ENCODE measurements around the gene NDUFAF8. TPM values are rescaled to one million over a fixed set of nuclear protein-coding genes. Genes with fewer than 3 reads are reported as not detected.

NDUFAF8 gene
- total RNA-seq = 25.6 and 54.6 TPM in 2 replicates

GRCh38 chr17:81238815-81239713, at the start of gene NDUFAF8, which contains the start of gene TEPSIN:
Gene NDUFAF8, plus strand, starts transcription at chr17:81239318. Its CDS starts 46 bp downstream, at chr17:81239364.
Gene TEPSIN, minus strand, starts transcription at chr17:81239055. Its CDS starts 22 bp downstream, at chr17:81239033.

GRCh38 chr17:81222906-81223761, 16.0 kb upstream of the NDUFAF8 start, which contains the start of gene CEP131:
Gene CEP131, minus strand, starts transcription at chr17:81222965. Its CDS starts 2,909 bp downstream, at chr17:81220056.

Other genes starting within 250 kb of the NDUFAF8 start
- 13.7 and 16.0 TPM in 2 replicates for gene CHMP6, start 247.5 kb upstream of the NDUFAF8 start, total RNA-seq
- gene BAIAP2, start 204.2 kb upstream of the NDUFAF8 start, total RNA-seq = 12.6 and 22.0 TPM in 2 replicates
- gene PVALEF, start 73.8 kb upstream of the NDUFAF8 start, total RNA-seq = not detected in 2 replicates
- 0.15 TPM in 1 of 2 replicates, not detected in the other for gene AATK, start 73.1 kb upstream of the NDUFAF8 start, total RNA-seq
- 6.9 and 9.8 TPM in 2 replicates for gene CEP131, start 16.4 kb upstream of the NDUFAF8 start, total RNA-seq
- gene TEPSIN, start 263 bp upstream of the NDUFAF8 start, total RNA-seq = 10.4 and 17.7 TPM in 2 replicates
- 108 and 127 TPM in 2 replicates for gene SLC38A10, start 56.0 kb downstream of the NDUFAF8 start, total RNA-seq
- gene BAHCC1, start 156.1 kb downstream of the NDUFAF8 start, total RNA-seq = 26.9 and 29.2 TPM in 2 replicates

Measured in cardiac ventricle fibroblast (primary cell).